NOMO-1 treated with dmso at 0.1 percent for 144 hours (cell line): Measurements from ENCODE around the gene SGSH.
A peak's percentile ranks its signal among the peaks of the same experiment; 100 is the strongest.

Source experiments
- DNase-seq: peaks from one replicate; lab custom pipeline; 2025; ENCODE audit not compliant: unreplicated experiment; lab: John Stamatoyannopoulos, UW

Gene SGSH

DNA sequence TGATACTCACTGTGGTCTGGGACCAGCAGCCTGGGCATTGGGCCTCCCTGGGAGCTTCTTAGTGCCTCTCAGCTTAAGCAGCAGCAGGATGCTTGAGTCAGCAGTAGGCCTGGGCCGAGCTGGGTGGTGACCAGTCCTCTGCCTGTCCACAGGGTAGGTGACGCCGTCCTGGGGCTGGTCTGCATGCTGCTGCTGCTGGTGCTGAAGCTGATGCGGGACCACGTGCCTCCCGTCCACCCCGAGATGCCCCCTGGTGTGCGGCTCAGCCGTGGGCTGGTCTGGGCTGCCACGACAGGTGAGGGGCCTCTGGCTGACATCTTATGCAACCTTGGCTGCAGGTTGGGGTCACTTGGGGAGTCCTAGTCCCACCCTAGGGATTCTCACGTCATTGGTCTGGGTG is 7.5 kb upstream of the SGSH start:
- DNase-seq: no peak

- DNase-seq: no peak
These were observed 7.0 kb upstream of the SGSH start for GRCh38 chr17:80227156-80227555.

- DNase-seq: no peak
These were observed 5.1 kb upstream of the SGSH start for GRCh38 chr17:80225230-80225629.

- no peak for DNase-seq
These were observed 4.5 kb upstream of the SGSH start for GRCh38 chr17:80224683-80225082.

DNA sequence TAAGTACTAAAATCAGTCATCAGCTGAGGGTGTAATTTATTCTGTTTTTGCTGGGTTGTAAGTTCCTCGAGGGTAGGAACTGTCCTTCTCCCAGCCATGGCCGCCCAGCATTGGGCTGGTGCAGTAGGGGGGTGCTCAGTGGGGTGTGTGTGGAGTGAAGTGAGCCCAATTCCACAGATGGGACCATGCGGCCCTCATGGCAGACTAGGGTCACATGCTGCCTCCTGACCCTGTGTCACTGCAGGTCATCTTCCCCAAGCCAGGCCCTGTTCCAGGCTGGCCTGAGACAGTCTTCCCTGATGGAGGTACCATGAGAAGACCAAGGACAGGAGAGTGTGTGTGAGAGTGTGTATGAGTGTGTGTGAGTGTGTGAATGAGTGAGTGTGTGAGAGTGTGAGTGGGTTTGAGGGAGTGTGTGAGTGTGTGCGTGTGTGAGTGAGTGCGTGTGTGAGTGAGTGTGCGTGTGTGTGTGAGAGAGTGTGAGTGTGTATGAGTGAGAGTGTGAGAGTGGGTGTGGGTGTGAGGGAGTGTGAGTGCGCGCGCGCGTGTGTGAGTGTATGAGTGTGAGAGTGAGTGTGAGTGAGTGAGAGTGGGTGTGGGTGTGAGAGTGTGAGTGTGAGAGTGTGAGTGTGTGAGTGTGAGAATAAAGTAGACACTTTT is 3.8 kb upstream of the SGSH start:
- no peak for DNase-seq

DNA sequence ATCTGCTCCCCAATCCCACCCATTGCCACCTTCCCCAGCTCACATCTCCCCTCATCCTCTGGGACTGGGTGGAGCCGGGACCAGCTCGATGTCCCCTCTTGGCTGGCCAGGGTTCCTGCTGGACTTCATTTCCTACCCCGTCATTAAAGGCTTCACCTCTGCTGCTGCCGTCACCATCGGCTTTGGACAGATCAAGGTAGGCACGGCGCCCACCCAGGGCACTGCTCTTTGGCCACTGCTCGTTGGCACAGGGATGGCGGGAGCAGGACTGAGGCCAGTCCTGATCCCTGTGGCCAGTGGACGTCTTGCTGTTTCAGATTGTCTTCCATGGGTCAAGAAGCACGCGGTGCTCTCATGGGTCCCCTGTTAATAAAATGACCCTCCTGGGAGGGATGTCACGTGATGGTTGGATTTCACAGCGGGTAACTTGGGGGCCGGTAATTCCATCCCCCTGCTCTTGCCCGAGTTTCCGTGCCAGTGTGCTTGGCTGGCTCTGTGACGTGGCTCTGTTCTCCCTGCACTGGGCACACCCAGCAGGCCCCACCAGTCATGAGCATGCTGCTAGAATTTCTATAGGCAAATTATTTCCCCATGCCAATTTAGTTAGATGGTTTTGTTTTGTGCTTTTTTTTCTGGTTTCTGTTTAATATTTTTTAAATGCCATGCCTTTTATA is 3.1 kb upstream of the SGSH start:
- DNase-seq: no peak

GRCh38 chr17:80222376-80223141 is 2.4 kb upstream of the SGSH start:
- DNase-seq: no peak

GRCh38 chr17:80221351-80222105 is 1.4 kb upstream of the SGSH start:
- DNase-seq: no peak

DNA sequence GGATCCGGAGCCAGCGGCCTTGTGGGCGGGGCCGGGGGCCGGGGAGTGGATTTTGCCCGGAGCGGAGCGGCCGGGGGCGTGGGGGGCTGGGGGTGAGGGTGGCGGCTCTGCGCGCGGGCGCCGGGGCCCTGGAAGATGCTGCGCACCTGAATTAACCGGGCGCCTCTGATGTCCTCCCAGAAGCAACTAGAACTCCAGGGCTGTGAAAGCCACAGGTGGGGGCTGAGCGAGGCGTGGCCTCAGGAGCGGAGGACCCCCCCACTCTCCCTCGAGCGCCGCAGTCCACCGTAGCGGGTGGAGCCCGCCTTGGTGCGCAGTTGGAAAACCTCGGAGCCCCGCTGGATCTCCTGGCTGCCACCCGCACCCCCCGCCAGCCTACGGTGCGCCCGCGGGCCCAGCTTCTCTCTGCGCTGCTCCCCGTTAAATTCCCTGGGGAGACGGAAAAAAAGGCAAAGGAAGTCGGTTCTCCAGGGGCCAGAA is 643 bp upstream of the SGSH start:
- DNase-seq: no peak

DNA sequence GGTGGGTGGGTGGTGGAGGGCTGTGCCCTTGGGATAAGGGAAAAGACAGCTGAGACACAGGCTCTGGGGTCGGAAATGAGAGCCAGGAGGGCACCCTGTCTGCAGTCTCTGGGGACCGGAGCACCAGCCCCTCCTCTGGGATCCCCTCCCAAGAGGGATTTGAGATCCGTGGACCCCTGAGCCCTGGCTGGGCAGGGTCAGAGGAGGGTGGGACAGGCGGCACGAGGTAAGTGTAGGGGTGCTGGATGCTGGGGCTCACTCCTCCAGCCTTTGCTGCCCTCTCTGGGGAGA is 425 bp downstream of the SGSH start:
- DNase-seq: no peak

GRCh38 chr17:80219013-80219762 is 945 bp downstream of the SGSH start:
- DNase-seq: peak; percentile 89

GRCh38 chr17:80218391-80218790 is 1.7 kb downstream of the SGSH start:
- no peak for DNase-seq

GRCh38 chr17:80217703-80218362 is 2.3 kb downstream of the SGSH start:
- DNase-seq: no peak

GRCh38 chr17:80216473-80217456 is 3.4 kb downstream of the SGSH start:
- no peak for DNase-seq

DNA sequence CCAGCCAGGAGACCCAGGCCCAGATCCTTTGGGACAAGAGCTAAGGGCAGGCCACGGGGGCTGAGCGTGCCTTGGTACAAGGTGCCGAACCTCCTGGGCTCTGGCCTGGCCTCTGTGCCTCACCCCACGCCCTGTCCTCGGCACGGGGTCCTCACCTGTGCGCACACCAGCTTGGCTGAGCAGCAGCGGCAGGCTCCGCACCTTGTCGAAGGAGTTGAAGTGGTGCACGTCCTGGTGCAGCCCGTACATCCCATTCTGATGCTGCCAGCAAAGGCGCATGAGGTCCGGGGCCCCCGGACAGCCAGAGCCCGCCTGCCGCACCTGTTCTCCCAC is 5.3 kb downstream of the SGSH start:
- DNase-seq: no peak

DNA sequence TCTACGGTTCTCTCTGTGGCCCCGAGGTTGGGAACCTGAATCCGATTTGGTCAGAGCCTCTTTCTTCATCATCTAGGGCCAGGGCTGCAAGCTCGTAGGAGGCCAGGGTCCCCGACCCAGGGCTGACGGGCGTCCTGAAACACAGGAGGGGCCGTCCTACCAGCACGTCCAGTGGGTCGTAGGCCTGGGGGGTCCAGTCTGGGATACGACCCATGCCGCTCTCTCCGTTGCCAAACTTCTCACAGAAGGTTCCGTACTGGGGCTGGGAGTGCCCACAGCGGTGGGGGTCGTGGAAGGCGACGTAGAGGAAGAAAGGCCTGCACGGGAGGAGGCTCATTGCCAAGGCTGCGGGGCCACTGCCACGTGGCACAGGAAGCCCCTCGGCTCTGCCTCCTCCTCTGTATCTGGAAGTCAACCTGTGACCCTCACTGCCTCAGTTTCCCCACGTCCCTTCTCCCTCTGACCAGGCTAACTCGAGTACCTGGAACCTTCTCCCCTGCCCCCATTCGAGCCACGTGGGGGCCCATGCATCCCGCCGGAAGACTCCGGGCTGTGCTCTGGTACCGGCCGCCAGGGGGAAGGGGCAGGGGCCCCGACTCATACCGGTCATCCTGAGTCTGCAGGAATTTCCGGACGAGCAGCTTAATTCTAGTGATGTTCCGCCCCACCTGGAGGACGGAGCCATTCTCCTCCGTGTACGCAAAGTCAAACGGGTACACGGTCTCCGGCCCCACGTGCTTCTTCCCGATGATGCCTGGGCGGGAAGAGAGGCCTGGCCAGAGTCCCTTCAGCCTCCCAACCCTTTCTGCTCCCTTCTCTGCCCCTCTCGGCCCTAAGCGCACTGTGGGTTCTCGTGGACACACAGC is 5.9 kb downstream of the SGSH start:
- no peak for DNase-seq

- no peak for DNase-seq
These were observed 6.5 kb downstream of the SGSH start for GRCh38 chr17:80213643-80213975.

GRCh38 chr17:80212962-80213642 is 7.0 kb downstream of the SGSH start:
- peak; percentile 71 for DNase-seq
